K562 (cell line): Measurements from ENCODE around the gene SST.

ENCODE experiments used
- JUNB ChIP-seq: fragments of 450-650 bp; formaldehyde crosslinking; conservative IDR thresholded peaks from 2 replicates; pipeline ENCODE4 v1.4.0; 2020; ENCODE audit warnings: mild to moderate bottlenecking
- POLR2A ChIP-seq: fragments of 450-650 bp; conservative IDR thresholded peaks from 2 replicates; pipeline ENCODE4 v1.6.1; 2016
- POLR2AphosphoS5 ChIP-seq: IDR thresholded peaks from 2 replicates; pipeline ENCODE4 v1.6.1; 2011; ENCODE audit warnings: mild to moderate bottlenecking, low read depth, low read length, moderate library complexity; ENCODE audit not compliant: control insufficient read depth, insufficient read depth
- RFX1 ChIP-seq: fragments of 450-650 bp; IDR thresholded peaks from 2 replicates; pipeline ENCODE4 v1.6.1; 2016; ENCODE audit warnings: mild to moderate bottlenecking, moderate library complexity
- SAFB ChIP-seq: fragments of 200-400 bp; formaldehyde crosslinking; IDR thresholded peaks from 2 replicates; pipeline ENCODE4 v1.6.1; 2017; ENCODE audit warnings: low read depth, low read length, borderline replicate concordance
- TAL1 ChIP-seq: fragments of 450-650 bp; IDR thresholded peaks from 2 replicates; pipeline ENCODE4 v1.6.1; 2016; ENCODE audit warnings: mild to moderate bottlenecking
- ZFP30 ChIP-seq: fragments of 250-450 bp; sonication (Bioruptor Pico); IDR thresholded peaks from 2 replicates; pipeline ENCODE4 v1.8.0; 2022; ENCODE audit warnings: moderate library complexity, mild to moderate bottlenecking, inconsistent platforms, borderline replicate concordance
- ZNF277 ChIP-seq: fragments of 250-450 bp; sonication (Bioruptor Pico); IDR thresholded peaks from 2 replicates; pipeline ENCODE4 v1.8.0; 2022; ENCODE audit warnings: inconsistent platforms, mild to moderate bottlenecking, moderate library complexity, borderline replicate concordance
- TF ChIP-seq, protein P1 (sequence below): fragments of 250-450 bp; sonication (Bioruptor Pico); IDR thresholded peaks from 2 replicates; pipeline ENCODE4 v1.5.0; 2021
- TF ChIP-seq, protein P2 (sequence below), 3 experiments: IDR thresholded peaks in 2 of 3; conservative IDR thresholded peaks in 1 of 3; 2 replicates each; pipeline ENCODE4 v1.5.1; 2011 to 2012; ENCODE audit warnings: low read length in 3 of 3, mild to moderate bottlenecking in 3 of 3, control low read depth in 2 of 3, improper control_type of control experiment in 1 of 3, inconsistent platforms in 1 of 3, low read depth in 1 of 3, mixed read lengths in 1 of 3, moderate library complexity in 1 of 3; ENCODE audit not compliant: insufficient read depth in 2 of 3

- TF ChIP-seq, protein P1, sequence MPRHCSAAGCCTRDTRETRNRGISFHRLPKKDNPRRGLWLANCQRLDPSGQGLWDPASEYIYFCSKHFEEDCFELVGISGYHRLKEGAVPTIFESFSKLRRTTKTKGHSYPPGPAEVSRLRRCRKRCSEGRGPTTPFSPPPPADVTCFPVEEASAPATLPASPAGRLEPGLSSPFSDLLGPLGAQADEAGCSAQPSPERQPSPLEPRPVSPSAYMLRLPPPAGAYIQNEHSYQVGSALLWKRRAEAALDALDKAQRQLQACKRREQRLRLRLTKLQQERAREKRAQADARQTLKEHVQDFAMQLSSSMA (CRISPR knock-in tag): no peak
- TF ChIP-seq JUNB (CRISPR knock-in tag) (no peak), TAL1 (no peak), POLR2A (no peak), RFX1 (no peak), POLR2AphosphoS5 (no peak), ZFP30 (no peak), SAFB (no peak), ZNF277 (CRISPR knock-in tag) (no peak)
- TF ChIP-seq, protein P2, sequence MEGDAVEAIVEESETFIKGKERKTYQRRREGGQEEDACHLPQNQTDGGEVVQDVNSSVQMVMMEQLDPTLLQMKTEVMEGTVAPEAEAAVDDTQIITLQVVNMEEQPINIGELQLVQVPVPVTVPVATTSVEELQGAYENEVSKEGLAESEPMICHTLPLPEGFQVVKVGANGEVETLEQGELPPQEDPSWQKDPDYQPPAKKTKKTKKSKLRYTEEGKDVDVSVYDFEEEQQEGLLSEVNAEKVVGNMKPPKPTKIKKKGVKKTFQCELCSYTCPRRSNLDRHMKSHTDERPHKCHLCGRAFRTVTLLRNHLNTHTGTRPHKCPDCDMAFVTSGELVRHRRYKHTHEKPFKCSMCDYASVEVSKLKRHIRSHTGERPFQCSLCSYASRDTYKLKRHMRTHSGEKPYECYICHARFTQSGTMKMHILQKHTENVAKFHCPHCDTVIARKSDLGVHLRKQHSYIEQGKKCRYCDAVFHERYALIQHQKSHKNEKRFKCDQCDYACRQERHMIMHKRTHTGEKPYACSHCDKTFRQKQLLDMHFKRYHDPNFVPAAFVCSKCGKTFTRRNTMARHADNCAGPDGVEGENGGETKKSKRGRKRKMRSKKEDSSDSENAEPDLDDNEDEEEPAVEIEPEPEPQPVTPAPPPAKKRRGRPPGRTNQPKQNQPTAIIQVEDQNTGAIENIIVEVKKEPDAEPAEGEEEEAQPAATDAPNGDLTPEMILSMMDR (IDR thresholded peaks at IDR 0.05 in 2 of 3, conservative IDR thresholded peaks at IDR 0.05 in 1 of 3; ENCODE audit: insufficient read depth in 2 of 3, low read depth in 1 of 3, low read length in 3 of 3): no peak
These were observed 30.1 kb upstream of the SST start for GRCh38 chr3:187700249-187700648.
